DOHH2 (cell line): ENCODE measurements around the gene LOXL1.

Experiments
- H3F3A ChIP-seq: fragments of 200-600 bp; sonication (generic), shearing (Covaris generic); 2 replicates; pipeline ENCODE4 v1.6.0; 2016; ENCODE audit warnings: antibody characterized with exemption, mild to moderate bottlenecking; ENCODE audit not compliant: control insufficient read depth, insufficient read depth
- H3K27ac ChIP-seq: fragments of 200-600 bp; sonication (generic); 2 replicates; pipeline ENCODE4 v1.5.1; 2014; ENCODE audit warnings: low read depth, mild to moderate bottlenecking, low read length, moderate library complexity
- H3K27me3 ChIP-seq: fragments of 200-600 bp; sonication (generic); 2 replicates; pipeline ENCODE4 v1.6.1; 2014; ENCODE audit warnings: mild to moderate bottlenecking, low read length, mixed read lengths; ENCODE audit not compliant: control insufficient read depth
- H3K36me3 ChIP-seq: fragments of 200-600 bp; sonication (generic); 2 replicates; pipeline ENCODE4 v1.6.1; 2014; ENCODE audit warnings: mild to moderate bottlenecking, low read length, moderate library complexity, mixed read lengths; ENCODE audit not compliant: control insufficient read depth
- H3K4me1 ChIP-seq: fragments of 200-600 bp; sonication (generic); 2 replicates; pipeline ENCODE4 v1.6.1; 2014; ENCODE audit warnings: mild to moderate bottlenecking, low read length, mixed read lengths; ENCODE audit not compliant: control insufficient read depth
- H3K4me2 ChIP-seq: fragments of 200-600 bp; sonication (generic); 2 replicates; pipeline ENCODE4 v1.6.0; 2014; ENCODE audit warnings: mild to moderate bottlenecking, low read length, moderate library complexity
- H3K4me3 ChIP-seq: fragments of 200-600 bp; sonication (generic); 2 replicates; pipeline ENCODE4 v1.5.1; 2014; ENCODE audit warnings: mild to moderate bottlenecking, low read length, mixed read lengths
- H3K79me2 ChIP-seq: fragments of 200-600 bp; sonication (generic); 2 replicates; pipeline ENCODE4 v1.6.1; 2014; ENCODE audit warnings: mild to moderate bottlenecking, low read length, mixed read lengths; ENCODE audit not compliant: control insufficient read depth
- H3K9me2 ChIP-seq: fragments of 200-600 bp; sonication (generic); replicated peaks from 2 replicates; pipeline ENCODE4 v1.6.1; 2014; ENCODE audit warnings: mild to moderate bottlenecking, low read length, mixed read lengths; ENCODE audit not compliant: control insufficient read depth
- H3K9me3 ChIP-seq: fragments of 200-600 bp; sonication (generic); 2 replicates; pipeline ENCODE4 v1.6.1; 2014; ENCODE audit warnings: antibody characterized with exemption, low read length, mixed read lengths; ENCODE audit not compliant: control insufficient read depth, insufficient read depth
- H4K20me1 ChIP-seq: fragments of 200-600 bp; sonication (generic); 2 replicates; pipeline ENCODE4 v1.6.0; 2014; ENCODE audit warnings: low read depth, mild to moderate bottlenecking, antibody characterized with exemption, low read length, moderate library complexity; ENCODE audit not compliant: control insufficient read depth, insufficient read depth
- EZH2phosphoT487 ChIP-seq: fragments of 200-600 bp; sonication (generic); IDR thresholded peaks from 2 replicates; pipeline ENCODE4 v1.6.1; 2017; ENCODE audit warnings: borderline replicate concordance, mild to moderate bottlenecking, antibody characterized with exemption, low read length, moderate library complexity, mixed read lengths
- TF ChIP-seq, protein P1 (sequence below): fragments of 200-600 bp; sonication (generic); IDR thresholded peaks from one replicate; pipeline ENCODE4 v1.5.1; 2014; ENCODE audit warnings: antibody characterized with exemption, mild to moderate bottlenecking, low read depth, low read length; ENCODE audit not compliant: poor library complexity, severe bottlenecking

LOXL1 gene

DNA sequence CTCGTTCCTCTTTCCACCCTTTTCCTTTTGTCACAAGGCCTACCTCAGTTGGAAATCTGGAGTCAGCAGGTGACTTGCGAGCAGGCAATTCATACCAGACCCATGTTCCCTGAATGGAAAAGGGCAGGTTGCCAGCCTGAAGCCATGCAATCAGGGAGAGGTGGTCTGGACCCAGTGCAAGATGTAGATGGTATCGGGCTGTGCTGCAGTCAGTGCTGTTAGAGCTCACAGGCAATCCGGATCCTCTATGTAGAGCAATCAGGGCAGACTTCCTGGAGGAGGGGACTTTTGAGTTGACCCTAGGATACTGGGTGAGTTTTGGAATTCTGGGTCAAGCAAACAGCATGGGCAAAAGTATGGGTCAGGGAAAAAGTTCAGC, 18.9 kb downstream of the LOXL1 start:
- H3K36me3 ChIP-seq, result no peaks in the 10 kb centered on the region
- no peak overlapping the region for H3K4me3 ChIP-seq
- no peaks in the 10 kb centered on the region for H3K27me3 ChIP-seq
- H3K27ac ChIP-seq, result no peak overlapping the region
- no peaks in the 10 kb centered on the region for H3F3A ChIP-seq
- H3K9me2 ChIP-seq, result no peaks in the 10 kb centered on the region
- no peaks in the 10 kb centered on the region for H3K79me2 ChIP-seq
- no peaks in the 10 kb centered on the region for H3K9me3 ChIP-seq
- H4K20me1 ChIP-seq, result no peaks in the 10 kb centered on the region
- no peaks in the 10 kb centered on the region for H3K4me1 ChIP-seq
- TF ChIP-seq EZH2phosphoT487, result no peak
- TF ChIP-seq, protein P1, sequence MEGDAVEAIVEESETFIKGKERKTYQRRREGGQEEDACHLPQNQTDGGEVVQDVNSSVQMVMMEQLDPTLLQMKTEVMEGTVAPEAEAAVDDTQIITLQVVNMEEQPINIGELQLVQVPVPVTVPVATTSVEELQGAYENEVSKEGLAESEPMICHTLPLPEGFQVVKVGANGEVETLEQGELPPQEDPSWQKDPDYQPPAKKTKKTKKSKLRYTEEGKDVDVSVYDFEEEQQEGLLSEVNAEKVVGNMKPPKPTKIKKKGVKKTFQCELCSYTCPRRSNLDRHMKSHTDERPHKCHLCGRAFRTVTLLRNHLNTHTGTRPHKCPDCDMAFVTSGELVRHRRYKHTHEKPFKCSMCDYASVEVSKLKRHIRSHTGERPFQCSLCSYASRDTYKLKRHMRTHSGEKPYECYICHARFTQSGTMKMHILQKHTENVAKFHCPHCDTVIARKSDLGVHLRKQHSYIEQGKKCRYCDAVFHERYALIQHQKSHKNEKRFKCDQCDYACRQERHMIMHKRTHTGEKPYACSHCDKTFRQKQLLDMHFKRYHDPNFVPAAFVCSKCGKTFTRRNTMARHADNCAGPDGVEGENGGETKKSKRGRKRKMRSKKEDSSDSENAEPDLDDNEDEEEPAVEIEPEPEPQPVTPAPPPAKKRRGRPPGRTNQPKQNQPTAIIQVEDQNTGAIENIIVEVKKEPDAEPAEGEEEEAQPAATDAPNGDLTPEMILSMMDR, result no peak
- H3K4me2 ChIP-seq, result no peak overlapping the region

DNA sequence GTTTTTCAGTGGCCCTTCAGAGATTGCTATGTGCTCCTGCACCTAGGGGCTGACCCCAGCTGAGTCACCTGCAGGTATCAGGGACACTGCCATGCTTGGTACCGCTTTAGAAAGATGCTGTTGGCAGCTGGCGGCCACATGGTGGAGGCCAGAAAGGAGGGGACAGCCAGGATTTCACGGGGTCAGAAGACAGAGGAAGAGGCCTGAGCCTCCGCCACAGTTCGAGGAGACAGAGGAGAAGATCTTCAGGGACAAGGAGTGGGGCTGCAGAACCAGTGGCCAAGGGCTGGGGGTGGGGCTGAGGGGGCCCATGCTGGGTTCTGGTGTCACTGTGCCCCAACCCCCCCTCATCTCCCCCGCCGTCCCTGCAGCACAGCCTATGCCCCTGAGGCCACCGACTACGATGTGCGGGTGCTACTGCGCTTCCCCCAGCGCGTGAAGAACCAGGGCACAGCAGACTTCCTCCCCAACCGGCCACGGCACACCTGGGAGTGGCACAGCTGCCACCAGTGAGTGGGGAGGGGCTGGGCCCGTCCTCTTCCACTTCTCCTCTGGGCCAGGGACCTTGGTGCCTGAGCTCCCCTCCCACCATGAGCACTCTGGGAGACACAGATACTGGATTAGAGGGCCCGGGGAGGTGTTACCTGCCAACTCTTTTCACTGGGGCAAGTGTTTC, 19.9 kb downstream of the LOXL1 start:
- no peak overlapping the region for H3K27ac ChIP-seq
- no peaks in the 10 kb centered on the region for H3F3A ChIP-seq
- peaks cover under 1% of the 10 kb centered on the region; the same call in 1 of the 2 replicates for H3K4me1 ChIP-seq
- H3K27me3 ChIP-seq, result no peaks in the 10 kb centered on the region
- no peaks in the 10 kb centered on the region for H3K9me3 ChIP-seq
- no peaks in the 10 kb centered on the region for H3K36me3 ChIP-seq
- no peak for TF ChIP-seq EZH2phosphoT487
- TF ChIP-seq, protein P1, result no peak
- H3K9me2 ChIP-seq, result no peaks in the 10 kb centered on the region
- H3K4me3 ChIP-seq, result no peak overlapping the region
- H3K4me2 ChIP-seq, result no peak overlapping the region
- no peaks in the 10 kb centered on the region for H4K20me1 ChIP-seq
- H3K79me2 ChIP-seq, result no peaks in the 10 kb centered on the region

DNA sequence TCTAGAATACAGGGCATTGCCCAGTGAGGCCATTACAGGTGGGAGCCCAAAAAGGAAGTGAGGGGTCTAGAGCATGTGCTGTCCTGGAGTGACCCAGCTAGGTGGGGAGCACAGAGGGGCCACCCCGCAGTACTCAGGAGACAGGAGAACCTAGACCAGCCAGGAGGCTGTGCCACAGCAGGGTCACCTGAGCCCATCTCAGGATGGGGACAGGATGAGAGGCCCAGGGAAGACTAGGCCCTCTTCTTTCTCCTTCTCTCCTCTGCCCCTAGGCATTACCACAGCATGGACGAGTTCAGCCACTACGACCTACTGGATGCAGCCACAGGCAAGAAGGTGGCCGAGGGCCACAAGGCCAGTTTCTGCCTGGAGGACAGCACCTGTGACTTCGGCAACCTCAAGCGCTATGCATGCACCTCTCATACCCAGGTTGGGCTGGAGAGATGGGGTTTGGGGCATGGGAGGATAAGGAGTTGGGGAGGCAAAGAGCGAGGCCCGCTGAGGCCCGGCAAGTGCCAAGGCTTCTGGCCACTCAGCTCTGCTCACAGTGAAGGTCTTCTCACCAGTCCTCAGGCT, 20.6 kb downstream of the LOXL1 start:
- no peak overlapping the region for H3K4me3 ChIP-seq
- no peaks in the 10 kb centered on the region for H3K9me3 ChIP-seq
- H4K20me1 ChIP-seq, result no peaks in the 10 kb centered on the region
- H3K27ac ChIP-seq, result no peak overlapping the region
- H3K36me3 ChIP-seq, result no peaks in the 10 kb centered on the region
- H3K27me3 ChIP-seq, result no peaks in the 10 kb centered on the region
- no peaks in the 10 kb centered on the region for H3K79me2 ChIP-seq
- TF ChIP-seq, protein P1, result no peak
- no peak for TF ChIP-seq EZH2phosphoT487
- no peak overlapping the region for H3K4me2 ChIP-seq
- H3K4me1 ChIP-seq, result peaks cover 4% of the 10 kb centered on the region; the same call in 1 of the 2 replicates
- H3K9me2 ChIP-seq, result no peaks in the 10 kb centered on the region
- H3F3A ChIP-seq, result no peaks in the 10 kb centered on the region
